Stimulated activated CD8-positive, alpha-beta memory T cell treated with anti-CD3 and anti-CD28 coated beads, Interleukin-2, amount 100 ng/mL, for 48 hours (primary cell): Measurements from ENCODE around the gene TUBGCP3.

Experiments used
- DNase-seq, 2 donors: peaks; one replicate each; pipeline ENCODE4 v3.0.0-alpha.2; 2020; ENCODE audit warnings: low read depth in 2 of 2

The TUBGCP3 gene

DNA sequence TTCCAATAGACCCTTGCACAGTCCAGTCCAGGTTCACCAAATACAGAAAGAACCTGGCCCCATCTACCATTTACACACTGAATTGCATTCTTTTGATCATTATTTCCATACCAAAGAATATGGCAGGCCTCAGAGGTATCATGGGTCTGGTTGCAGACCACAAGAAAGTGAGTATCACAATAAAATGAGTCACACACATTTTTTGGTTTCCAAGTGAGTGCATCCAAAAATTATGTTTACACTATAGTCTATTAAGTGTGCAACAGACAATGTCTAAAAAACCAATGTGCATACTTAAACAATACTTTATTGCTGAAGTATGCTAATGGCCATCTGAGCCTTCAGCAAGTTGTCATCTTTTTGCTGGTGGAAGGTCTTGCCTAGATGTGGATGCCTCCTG is 106.5 kb downstream of the TUBGCP3 start:
- DNase-seq, result no peak

DNA sequence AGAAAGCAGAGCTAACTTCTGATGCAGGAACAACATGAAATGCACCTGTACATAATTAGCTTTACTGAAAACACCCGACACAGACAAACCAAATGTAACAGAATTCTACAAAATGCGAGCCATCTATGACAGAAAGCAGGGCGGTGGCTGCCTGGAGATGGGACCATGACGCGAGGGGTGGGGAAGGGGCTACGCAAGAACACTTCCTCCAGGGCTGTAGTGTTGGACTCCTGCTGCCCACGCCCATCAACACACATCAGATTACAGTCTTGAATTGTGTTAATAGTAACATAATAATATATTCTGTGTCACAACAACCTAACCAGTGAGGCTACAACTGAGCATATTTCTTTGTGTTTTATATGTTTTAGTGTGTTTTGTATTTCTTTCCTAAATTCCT is 108.6 kb downstream of the TUBGCP3 start:
- DNase-seq, result no peak

DNA sequence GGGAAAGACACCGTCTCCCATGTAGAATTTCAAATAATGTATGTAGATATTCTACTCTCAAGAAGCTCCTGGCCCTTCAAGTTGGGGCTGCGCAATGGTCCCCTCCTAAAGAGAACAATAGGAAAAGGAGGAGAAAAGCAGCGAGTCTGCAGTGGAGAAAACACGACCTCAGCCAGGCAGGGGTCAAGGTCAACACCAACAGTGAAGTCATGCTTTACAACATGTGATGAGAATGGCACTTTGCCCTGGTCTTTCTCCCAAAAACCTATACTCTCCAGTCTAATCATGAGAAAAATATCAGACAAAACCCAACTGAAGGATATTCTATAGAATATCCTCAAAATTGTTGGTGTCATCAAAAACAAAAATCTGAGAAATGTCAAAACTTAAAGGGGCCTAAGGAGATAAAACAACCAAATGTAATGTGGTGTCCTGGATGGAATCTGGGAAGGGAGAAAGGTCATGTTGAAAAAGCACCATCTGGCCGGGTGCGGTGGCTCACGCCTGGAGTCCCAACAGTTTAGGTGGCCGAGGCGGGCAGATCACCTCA is 110.8 kb downstream of the TUBGCP3 start:
- no peak for DNase-seq

DNA sequence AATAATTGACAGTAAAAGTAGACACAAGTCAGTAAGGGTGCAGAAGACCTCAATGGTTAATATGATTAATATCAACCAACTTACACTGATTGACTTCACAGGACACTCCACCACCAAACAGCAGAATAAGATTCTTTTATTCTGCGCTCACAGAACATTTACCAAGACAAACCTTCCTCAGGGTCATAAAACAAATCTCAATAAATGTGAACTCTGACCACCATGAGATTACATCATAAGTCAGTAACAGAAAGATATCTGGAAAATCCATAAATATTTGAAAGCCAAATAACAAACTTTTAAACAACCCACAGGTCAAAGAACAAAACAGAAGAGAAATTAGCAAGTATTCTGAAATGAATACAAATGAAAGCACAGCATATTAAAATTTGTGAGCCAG is 112.1 kb downstream of the TUBGCP3 start:
- no peak for DNase-seq

DNA sequence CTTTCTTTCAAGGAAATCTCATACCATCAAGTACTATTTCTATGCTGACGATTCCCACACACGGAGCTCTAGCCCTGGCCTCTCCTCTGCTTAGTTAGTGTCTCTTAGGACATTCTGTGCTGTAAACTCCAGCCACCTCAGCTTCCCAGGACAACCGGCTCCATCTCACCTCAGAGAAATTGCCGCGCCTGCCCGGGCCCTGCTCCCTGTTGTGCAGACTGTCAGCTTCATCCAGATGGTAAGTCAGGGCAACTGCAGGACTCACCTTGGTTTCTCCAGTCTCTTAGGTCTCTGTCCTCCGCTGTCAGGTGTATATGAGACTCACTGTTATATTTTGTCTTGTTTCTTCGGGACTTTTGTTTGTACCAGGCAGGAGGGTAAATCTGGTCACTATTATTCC is 113.1 kb downstream of the TUBGCP3 start:
- DNase-seq, result no peak

DNA sequence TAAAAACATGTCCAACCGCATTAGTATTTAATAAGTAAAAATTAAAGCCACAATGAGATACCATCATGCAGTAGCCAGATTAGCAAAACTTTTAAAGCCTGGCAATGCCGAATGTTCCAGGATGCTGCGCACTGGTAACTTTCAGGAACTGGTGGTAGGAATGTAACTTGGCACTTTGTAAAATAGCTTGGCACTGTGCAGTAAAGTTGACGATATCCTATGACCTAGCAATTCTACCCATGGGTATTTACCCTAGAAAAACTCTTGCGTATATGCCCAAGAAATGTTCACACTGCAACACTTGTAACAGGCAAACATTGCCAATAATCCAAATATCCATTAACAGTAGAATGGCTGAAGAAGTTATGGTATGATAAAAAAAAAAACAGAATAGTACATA is 114.1 kb downstream of the TUBGCP3 start:
- no peak for DNase-seq

DNA sequence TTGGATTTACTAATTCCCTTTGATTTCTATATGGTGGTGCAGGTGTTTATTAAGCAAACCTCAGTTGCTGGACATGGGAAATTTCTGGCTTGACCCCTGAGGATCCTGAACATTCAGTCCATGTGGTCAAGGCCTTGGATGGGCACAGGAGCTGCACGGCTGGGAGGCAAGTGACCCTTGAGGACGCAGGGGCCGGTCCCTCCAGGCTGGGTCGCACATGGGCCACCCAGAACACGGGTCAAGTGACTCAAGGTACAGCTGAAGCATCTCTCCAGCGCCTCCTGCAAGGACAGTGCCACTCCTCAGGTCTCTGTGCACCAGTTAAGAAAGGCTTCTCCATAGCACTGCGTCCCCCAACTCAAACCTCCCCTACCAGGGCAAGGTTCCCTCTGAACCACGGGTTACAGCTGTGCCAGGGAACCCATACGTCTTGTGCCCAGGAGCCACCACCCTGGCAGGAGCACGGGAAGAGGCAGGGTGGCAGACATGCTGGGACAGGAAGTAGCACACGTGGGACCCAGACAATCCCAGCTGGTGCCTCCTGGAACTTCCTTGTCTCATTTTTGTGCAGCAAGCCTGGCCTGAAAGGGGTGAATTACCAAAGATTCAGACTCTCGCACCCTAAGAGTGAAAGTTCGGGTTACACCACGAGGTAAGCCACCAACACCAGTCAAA is 118.7 kb downstream of the TUBGCP3 start:
- DNase-seq, result no peak

DNA sequence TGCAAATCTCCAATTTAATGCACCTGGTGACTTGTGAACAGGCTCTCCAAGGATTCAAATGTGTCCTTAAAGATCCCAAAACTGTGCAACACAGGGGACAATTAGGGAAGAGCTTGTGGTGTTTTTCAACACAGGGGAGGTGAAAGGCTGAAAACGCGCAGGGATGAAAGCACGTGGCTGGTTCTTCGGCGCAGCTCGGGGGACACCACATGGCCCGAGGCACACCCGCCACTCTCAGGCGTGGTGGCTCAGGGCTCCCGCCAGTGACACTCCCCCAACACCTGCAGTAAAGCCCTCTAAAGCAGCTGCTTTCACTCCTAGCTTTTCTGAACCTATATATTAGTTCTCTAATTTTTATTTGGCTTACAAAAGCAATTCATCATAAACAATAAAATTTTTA is 119.9 kb downstream of the TUBGCP3 start:
- DNase-seq, result no peak

DNA sequence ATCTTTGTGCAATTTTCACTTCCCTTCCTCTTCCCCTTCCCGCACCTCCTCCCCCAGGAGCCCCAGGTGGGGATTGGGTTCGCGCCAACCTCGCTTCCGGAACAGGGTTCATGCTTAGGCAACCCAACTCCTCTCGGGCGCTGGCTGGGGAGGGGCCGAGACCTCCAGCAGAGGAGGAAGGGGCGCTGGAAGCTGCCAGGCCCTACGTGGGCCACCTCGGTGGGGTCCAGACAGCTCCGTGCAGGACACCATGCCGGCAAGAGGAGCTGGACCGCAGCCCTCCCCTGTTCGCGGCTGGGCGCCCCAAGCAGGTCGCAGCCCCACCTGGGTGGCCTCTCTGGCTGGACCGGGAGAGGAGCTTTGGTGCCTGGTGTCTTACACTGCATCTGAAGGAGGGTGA is 120.7 kb downstream of the TUBGCP3 start:
- DNase-seq, result no peak

DNA sequence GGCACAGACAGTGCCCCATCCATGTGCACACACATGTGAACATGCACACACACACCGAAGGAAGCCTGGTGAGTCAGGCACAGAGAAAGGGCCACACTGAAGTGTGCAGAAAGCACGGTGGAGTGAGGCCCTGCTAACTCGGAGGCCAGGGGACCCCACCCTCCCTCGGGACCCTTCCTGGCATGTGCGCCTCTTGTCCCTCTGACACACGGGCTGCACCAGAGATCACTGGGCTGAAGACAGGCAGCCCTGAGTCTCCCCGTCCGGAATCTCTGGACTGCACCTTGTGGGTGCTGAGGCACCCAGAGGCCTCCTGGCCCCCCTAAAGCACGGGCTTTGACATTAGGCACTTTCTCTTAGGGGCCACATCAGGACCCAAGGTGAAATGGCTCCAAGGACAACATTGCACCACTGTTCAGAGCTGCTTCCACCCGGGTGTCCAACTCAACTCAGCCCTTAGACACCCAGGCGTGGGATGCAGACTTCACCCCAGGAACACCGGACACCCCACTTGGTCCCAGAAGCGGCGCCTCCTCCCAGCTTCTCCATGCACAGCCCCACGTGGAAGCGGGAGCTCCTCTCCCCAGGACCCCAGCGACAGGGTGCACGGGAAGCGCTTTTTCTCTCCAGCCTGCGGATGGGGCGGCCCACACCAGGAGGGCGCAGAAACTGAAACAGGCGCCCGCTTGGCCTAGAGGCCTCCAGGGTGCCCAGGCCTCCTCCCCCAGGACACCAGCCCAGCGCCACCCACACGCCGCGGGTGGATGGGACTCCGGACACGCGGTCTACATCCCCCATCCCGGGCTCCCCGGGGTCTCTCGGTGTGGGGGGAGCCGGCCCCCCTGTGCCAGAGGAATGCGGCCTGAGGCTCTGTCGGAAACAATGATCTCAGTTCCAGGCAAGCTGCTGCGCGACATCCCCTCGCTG is 121.6 kb downstream of the TUBGCP3 start:
- no peak for DNase-seq

DNA sequence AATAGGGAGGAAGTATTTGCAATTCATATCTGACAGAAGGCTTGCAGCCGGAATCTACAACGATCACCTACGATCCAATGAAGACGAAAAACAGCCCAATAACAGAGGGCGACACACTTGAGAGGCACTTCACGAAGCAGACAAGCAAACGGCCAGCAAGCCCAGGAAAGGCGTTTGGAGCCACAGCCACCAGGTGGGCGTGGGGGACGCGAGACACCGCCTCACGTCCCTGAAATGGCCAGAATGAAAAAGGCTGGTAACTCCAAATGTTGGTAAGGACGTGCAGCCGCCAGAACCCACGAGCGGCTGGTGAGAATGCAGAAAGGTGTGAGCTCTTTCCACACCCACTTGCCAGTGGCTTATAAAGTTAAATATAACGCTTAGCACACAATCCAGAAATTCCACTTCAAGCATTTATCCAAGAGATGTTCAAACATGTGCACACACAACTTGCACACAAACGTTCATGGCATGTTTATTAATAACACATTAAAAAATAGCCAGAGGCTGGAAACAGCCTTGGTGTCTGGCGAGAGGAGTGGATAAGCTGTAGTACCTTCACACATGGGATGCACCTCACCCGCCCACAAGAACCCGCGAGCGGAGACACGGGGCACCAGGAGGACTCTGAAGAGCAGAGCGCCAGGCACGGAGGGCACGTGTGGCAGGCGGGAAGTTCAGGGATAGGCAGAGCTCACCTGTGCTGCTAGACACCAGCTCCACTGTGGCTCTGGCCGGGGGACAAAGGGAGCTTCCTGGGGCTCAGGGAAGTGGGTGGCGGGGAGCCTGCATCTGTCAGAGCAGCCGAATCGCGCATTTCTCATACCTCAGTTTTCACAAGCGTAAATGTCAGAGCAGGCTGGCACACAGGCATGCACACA is 122.5 kb downstream of the TUBGCP3 start:
- DNase-seq, result no peak

DNA sequence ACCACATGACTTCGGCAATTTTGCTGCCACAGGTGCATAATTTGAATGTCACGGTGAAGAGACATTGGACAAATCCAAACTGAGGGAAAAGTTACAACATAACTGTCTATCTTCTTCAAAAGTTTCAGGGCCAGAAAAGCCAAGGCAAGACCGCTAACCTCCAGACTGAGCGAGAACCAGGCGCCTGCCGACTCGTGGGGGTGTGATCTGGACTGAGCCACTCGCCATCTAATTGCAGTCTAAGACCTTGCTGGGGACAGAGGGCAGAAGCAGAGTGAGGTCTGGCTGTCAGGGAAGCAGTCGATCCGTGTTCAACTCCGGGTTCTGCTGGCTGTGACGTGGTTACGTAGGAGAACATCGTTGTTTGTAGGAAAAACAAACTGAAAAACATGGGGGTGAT is 123.2 kb downstream of the TUBGCP3 start:
- DNase-seq, result no peak

DNA sequence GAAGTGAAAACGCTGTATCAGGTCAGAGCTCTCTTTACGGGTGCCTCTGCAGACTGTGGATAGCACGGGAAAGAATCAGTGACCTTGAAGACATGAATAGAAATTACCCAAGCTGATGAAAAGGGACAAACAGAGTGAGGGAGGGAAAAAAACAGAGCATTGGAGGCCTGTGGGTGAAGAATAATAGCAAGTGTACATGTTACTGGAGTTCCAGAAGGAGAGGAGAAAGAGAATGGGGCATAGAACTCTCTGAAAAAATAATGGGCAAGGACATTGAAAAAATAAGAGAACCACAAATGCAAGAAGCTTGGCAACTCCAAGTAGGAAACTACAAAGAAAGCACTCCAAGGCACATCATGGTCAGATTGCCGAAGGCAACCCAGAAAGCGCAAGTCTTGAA is 125.5 kb downstream of the TUBGCP3 start:
- DNase-seq, result no peak

DNA sequence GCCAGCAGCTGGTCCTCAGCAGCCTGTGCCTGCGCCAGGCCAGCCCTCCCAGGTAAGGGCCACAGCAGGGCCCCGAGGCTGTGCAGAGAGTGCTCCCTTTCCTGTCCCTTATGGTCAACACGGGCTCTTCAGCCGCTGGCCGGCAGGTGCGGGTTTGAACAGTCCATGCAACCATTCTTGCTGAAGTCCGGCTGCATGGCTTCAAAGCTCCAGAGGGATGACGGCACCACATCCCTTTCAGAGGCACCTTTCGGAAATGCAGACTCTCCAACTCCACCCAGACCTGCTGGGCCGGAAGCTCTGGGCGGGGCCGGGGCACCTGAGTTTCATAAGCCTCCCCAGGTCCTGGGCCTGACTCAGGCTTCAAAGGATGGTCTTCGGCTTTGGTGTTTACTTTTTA is 130.5 kb downstream of the TUBGCP3 start:
- no peak for DNase-seq

DNA sequence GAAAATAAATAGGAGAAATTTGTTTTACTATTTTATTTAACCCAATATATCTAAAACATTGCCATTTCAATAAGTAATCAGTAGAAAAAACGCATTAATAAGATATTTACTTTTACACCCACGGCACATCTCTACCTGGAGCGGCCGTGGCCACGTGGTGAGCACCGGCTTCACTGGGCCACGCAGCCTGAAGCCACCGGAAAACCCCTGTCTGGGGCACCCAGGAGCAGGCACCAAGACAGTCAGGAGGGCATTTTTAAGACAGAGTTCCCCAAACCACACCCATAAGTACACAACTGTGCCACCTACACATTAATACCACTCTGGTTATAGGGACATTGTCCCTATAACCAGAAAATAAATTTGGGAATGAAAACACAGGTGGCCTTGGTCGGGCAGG is 130.9 kb downstream of the TUBGCP3 start:
- no peak for DNase-seq

DNA sequence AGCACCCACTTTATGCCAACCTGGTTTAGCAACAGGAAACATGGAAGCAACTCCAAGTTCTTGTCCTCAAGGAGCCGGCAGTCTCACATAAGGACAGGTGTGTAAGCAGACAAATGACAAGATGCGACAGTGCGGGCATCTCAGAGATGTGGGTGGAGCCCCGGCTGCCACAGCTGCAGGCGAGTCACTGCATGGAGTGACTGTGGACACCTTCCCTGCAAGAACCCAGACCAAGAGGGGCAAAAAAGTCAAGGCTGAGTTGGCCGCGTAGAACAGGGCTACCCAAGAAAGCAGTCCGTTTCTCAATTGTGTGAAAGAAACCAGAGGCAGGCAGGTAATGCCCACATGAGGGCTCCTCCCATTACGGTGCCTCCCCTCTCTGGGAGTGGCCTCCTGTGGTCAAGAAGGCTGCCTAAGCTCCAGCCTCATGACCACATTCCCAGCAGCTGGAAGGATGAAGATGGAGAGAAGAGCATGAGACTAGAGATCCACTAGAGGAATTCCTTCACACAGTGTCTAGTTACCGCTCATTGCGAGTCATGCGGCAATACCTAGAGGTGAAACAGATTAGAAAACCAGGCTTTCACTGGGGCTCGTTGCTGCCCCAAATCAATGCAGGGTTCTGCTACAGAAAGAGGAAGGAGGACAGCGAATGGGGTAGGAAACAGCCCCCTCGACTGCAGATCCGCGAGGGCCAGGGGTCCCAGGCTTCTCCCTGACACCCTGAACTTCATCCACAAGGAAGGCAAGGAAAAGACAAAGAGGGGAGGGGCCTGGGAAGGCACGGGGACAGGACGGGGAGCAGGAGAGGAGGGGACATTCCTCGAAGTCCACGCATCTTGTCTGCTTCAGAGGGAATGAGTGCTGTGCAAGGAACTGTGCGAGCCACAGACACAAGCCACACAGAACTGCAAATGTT is 131.6 kb downstream of the TUBGCP3 start:
- DNase-seq, result no peak

DNA sequence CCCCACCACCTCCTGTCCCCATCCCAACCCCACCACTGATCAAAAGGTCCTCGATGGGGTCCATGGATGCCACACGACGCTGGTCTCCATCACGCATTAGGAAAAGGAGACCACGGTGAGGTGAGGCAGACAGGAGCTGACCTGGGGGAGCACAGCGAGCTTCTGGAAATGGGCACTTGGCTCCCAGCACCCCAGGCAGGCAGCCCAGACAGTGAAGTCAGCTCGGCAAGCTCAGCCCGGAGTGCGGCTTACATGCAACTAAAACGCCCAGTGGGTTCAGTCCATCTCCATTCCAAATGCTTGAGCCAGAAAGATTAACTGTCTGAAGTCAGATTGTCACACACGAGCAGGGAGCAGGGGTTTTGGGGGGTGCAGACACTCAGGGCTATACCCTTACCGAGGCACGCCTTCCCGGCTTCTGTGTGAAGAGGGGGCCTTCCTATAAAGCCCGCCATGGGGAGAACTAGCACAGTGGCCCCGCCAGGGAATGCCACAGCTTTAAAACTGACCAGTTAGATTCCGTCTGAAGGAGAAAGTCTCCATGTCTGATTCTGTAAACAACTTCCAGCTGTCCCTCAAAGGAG is 132.4 kb downstream of the TUBGCP3 start:
- DNase-seq, result no peak

DNA sequence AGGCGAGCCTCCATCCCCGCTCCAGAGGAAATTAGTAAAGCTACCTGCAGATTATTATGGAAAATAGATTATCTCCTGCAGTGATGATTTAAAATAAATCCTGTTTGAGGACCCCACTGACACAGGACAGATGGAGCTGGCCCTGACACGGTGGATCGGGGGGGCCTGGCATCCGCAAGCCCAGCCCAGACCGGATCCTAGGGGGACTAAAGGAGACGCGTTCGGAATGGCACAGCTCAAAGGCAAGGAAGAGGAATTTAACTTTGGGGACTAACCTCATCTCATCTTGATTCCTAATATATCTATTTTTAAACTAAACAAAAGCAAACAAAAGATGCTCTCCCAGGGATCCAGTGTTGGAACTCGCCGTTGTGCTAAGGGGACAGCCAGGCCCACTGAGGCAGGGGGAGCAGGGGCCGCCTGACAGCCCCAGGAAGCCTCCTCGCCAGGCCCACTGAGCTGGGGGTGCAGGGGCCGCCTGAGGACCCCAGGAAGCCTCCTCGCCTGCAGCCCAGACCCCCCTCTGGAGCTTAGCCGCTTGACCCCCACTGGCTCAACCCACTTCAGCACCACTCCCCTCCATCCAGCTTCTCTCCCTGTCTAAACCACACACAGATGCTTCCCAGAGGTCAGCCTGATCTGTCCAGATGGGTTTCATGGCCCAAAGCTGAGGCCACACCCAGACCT is 133.2 kb downstream of the TUBGCP3 start:
- no peak for DNase-seq

DNA sequence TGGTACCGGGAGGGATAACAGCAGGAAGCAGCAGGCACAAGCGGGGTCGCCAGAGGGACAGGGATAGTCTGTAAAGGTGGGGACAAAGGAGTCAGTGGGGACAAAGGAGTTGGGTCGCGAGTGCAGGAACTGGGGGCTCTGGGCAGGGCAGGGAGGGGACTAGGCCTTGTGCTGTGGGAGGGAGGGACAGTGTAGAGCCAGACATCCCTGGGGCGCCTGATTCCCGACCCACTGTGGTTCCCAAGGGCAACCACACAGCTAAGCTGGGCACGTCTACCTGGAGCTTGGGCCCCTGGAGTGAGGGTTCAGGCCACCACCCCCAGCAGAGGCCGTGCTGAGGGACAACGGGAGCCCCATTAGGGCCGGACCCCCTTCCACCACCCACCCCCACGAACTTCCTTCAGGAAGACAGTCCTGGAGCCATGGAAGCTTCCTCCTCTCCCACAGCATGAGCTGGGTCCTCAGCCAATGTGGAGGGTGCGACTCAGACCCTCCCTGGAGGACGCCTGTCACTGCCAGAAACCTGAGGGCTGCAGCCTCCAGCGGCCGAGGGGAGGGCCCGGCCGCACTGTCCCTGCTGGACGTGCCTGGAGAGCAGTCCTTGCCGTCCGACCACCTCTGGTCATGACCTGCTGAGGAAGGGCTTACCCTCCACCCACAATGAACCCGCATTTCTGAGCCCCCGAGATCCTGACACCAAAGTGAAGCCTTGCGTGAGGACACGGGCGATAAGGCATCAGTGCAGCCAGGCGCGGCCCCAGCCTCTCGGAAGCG is 133.9 kb downstream of the TUBGCP3 start:
- no peak for DNase-seq
